Keratinocyte (primary cell): ENCODE measurements around the gene STARD10. TPM values are rescaled to one million over a fixed set of nuclear protein-coding genes. Genes with fewer than 3 reads are reported as not detected.
"Not testable (repeated sequence)": the region's sequence is repeated elsewhere in the genome, so short reads cannot be mapped to it uniquely, and the experiment has no call there.

Experiments used
- DNase-seq: peaks from one replicate; pipeline ENCODE4 v3.0.0-alpha.2; 2011; ENCODE audit warnings: low read depth, missing footprints, low spot score
- FAIRE-seq: peaks from 2 replicates; lab custom pipeline; 2011; peaks lifted over from hg19 to GRCh38; lab: Jason Lieb, UNC
- H2AFZ ChIP-seq: 2 replicates; pipeline ENCODE4 v1.6.0; 2012; ENCODE audit warnings: low read length, control low read depth, inconsistent platforms; ENCODE audit not compliant: control insufficient read depth
- H3K27ac ChIP-seq: 2 replicates; pipeline ENCODE4 v1.5.1; 2011; ENCODE audit warnings: low read length; ENCODE audit not compliant: control insufficient read depth, insufficient read depth
- H3K27me3 ChIP-seq: 3 replicates; pipeline ENCODE4 v1.6.0; 2011; ENCODE audit warnings: low read length; ENCODE audit not compliant: control insufficient read depth, insufficient read depth; ENCODE audit errors: extremely low read depth
- H3K36me3 ChIP-seq, 2 experiments: 2 replicates in 1 of 2; 3 replicates in 1 of 2; pipeline ENCODE4 v1.5.1; 2011; ENCODE audit warnings: low read length in 2 of 2, mild to moderate bottlenecking in 1 of 2; ENCODE audit not compliant: control insufficient read depth in 2 of 2, insufficient read depth in 2 of 2; ENCODE audit errors: extremely low read depth in 1 of 2
- H3K4me1 ChIP-seq: 3 replicates; pipeline ENCODE4 v1.5.1; 2011; ENCODE audit warnings: low read length; ENCODE audit not compliant: control insufficient read depth, insufficient read depth; ENCODE audit errors: extremely low read depth
- H3K4me2 ChIP-seq: 3 replicates; pipeline ENCODE4 v1.6.0; 2011; ENCODE audit warnings: low read depth, low read length; ENCODE audit not compliant: control insufficient read depth, insufficient read depth; ENCODE audit errors: extremely low read depth
- H3K4me3 ChIP-seq, 3 experiments: fragments of 200-600 bp in 1 of 3; sonication (generic) in 1 of 3; 2 replicates in 2 of 3; 3 replicates in 1 of 3; pipeline ENCODE4 v1.5.1; 2011 to 2016; ENCODE audit warnings: low read length in 3 of 3, mild to moderate bottlenecking in 3 of 3, control low read depth in 2 of 3, inconsistent platforms in 1 of 3, low read depth in 1 of 3, mixed read lengths in 1 of 3, mixed run types in 1 of 3, moderate library complexity in 1 of 3; ENCODE audit not compliant: control insufficient read depth in 2 of 3, insufficient read depth in 2 of 3; ENCODE audit errors: extremely low read depth in 1 of 3
- H3K79me2 ChIP-seq: 2 replicates; pipeline ENCODE4 v1.6.0; 2012; ENCODE audit warnings: low read length; ENCODE audit not compliant: control insufficient read depth, insufficient read depth
- H3K9ac ChIP-seq: 3 replicates; pipeline ENCODE4 v1.6.0; 2011; ENCODE audit warnings: low read length; ENCODE audit not compliant: control insufficient read depth, insufficient read depth; ENCODE audit errors: extremely low read depth
- H3K9me1 ChIP-seq: 3 replicates; pipeline ENCODE4 v1.6.0; 2011; ENCODE audit warnings: low read length; ENCODE audit not compliant: control insufficient read depth, insufficient read depth; ENCODE audit errors: extremely low read depth
- H3K9me3 ChIP-seq: 2 replicates; pipeline ENCODE4 v1.5.1; 2012; ENCODE audit warnings: low read depth, low read length; ENCODE audit not compliant: control insufficient read depth
- H4K20me1 ChIP-seq: 3 replicates; pipeline ENCODE4 v1.6.0; 2011; ENCODE audit warnings: low read length; ENCODE audit not compliant: control insufficient read depth, insufficient read depth; ENCODE audit errors: extremely low read depth
- CTCF ChIP-seq, 3 experiments: IDR thresholded peaks in 1 of 3; conservative IDR thresholded peaks in 1 of 3; optimal IDR thresholded peaks in 1 of 3; 2 replicates in 2 of 3; 3 replicates in 1 of 3; pipeline versions ENCODE3 to v1.5.1; 2011; ENCODE audit warnings: low read length in 3 of 3, mild to moderate bottlenecking in 3 of 3, moderate library complexity in 2 of 3, control low read depth in 1 of 3, inconsistent platforms in 1 of 3; ENCODE audit not compliant: insufficient read depth in 2 of 3; ENCODE audit errors: extremely low read depth in 1 of 3
- EZH2 ChIP-seq: IDR thresholded peaks from one replicate; pipeline ENCODE4 v1.6.1; 2012; ENCODE audit warnings: inconsistent platforms, mild to moderate bottlenecking, low read length, moderate library complexity
- dilution Hi-C: fragments of 300-500 bp; cut with MboI; formaldehyde crosslinking; loops from one replicate; pipeline ENCODE4 v1.7.0; 2020; ENCODE audit warnings: low sequenced_read_pairs; ENCODE audit not compliant: extremely low pct_ligation_motif_present
- polyA plus RNA-seq, 5 experiments: library from polyadenylated mRNA; depleted of rRNA in 3 of 5; stranded (reverse) in 3 of 5; stranded (forward) in 1 of 5; unstranded in 1 of 5; fragments of >200 nt; gene quantifications; 1 replicate in 1 of 5; 2 replicates in 3 of 5; 3 replicates in 1 of 5; pipeline versions ENCODE4 v1.2.1 to v1.2.3, GENCODE V29; 2011 to 2012; ENCODE audit warnings: missing spikeins in 2 of 5, low read depth in 1 of 5, low replicate concordance in 1 of 5

Gene STARD10
- polyA plus RNA-seq, 1 donor (not counting 4 experiments of a cell fraction or from before 2014, with no cell fraction given), result 67.0 TPM

DNA sequence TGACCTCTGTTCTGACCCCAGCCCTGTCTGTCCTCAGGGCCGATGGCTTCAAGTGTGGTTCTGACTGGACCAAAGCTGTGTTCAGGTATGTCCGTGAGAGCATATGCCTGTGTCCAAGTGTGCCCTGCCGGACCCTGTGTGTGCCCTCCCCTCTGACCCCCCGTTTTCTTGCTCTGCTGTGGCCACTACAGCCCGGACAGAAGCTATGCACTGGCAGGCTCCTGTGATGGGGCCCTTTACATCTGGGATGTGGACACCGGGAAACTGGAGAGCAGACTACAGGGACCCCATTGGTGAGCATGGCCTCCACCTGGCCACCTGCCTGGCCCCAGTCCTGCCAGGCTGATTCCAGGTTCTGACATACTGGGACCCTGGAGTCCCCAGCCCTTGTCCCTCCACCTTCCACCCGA is 34.9 kb upstream of the STARD10 start:
- Histone ChIP-seq H4K20me1 (no peaks in the 10 kb centered on the region), H3K27me3 (no peaks in the 10 kb centered on the region), H3K4me2 (no peak overlapping the region), H3K4me1 (peaks cover 14% of the 10 kb centered on the region), H3K9me1 (no peaks in the 10 kb centered on the region), H2AFZ (no peak overlapping the region), H3K9me3 (no peaks in the 10 kb centered on the region), H3K9ac (no peak overlapping the region), H3K79me2 (no peaks in the 10 kb centered on the region), H3K27ac (no peak overlapping the region), H3K36me3 (peaks cover 2 to 8% of the 10 kb centered on the region in 2 experiments), H3K4me3 (no peak overlapping the region)
- dilution Hi-C loops, result no loop called here
- FAIRE-seq (no peak), DNase-seq (no peak)
- TF ChIP-seq CTCF (optimal IDR thresholded peaks at IDR 0.05 in 1 of 3, IDR thresholded peaks at IDR 0.05 in 1 of 3, conservative IDR thresholded peaks at IDR 0.05 in 1 of 3; ENCODE audit: extremely low read depth in 1 of 3, insufficient read depth in 2 of 3, low read length in 3 of 3), result no peak
- TF ChIP-seq EZH2, result no peak

DNA sequence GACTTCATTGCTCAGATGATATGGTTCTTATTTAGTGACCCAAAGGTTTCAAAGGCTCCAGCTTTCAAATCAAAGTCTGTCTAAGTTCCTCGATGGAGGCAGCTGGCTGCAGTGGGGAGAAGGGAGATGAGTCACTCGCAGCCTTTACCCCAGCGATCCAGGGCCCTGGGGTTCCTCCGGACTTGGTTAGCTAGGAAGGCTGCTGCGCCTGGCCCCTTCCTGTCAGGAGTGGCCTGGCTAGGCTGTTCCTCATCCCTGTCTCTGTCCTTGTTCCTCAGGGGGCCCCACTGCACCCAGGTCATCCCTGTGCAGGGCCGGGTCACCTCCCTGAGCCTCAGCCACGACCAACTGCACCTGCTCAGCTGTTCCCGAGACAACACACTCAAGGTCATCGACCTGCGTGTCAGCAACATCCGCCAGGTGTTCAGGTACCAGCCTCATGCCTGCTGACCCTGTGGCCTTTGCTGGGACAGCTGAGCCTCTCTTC is 34.3 kb upstream of the STARD10 start:
- Histone ChIP-seq H2AFZ (no peak overlapping the region), H3K36me3 (peaks cover 2 to 8% of the 10 kb centered on the region in 2 experiments), H3K4me1 (peaks cover 14% of the 10 kb centered on the region), H3K9me1 (no peaks in the 10 kb centered on the region), H3K27ac (no peak overlapping the region), H3K9ac (no peak overlapping the region), H3K9me3 (no peaks in the 10 kb centered on the region), H3K4me2 (no peak overlapping the region), H3K79me2 (no peaks in the 10 kb centered on the region), H4K20me1 (no peaks in the 10 kb centered on the region), H3K27me3 (no peaks in the 10 kb centered on the region), H3K4me3 (no peak overlapping the region)
- FAIRE-seq, result no peak
- TF ChIP-seq CTCF (optimal IDR thresholded peaks at IDR 0.05 in 1 of 3, IDR thresholded peaks at IDR 0.05 in 1 of 3, conservative IDR thresholded peaks at IDR 0.05 in 1 of 3; ENCODE audit: extremely low read depth in 1 of 3, insufficient read depth in 2 of 3, low read length in 3 of 3) (no peak), EZH2 (no peak)
- no peak for DNase-seq
- dilution Hi-C loops, result no loop called here

- H3K36me3 ChIP-seq, FAIRE-seq, H3K9me3 ChIP-seq, H2AFZ ChIP-seq, H3K27me3 ChIP-seq, H3K27ac ChIP-seq, DNase-seq, H3K4me2 ChIP-seq, H3K9me1 ChIP-seq, H3K9ac ChIP-seq, H4K20me1 ChIP-seq, H3K4me3 ChIP-seq, dilution Hi-C loops, H3K79me2 ChIP-seq: not testable (repeated sequence)
- H3K4me1 ChIP-seq, result peaks cover 14% of the 10 kb centered on the region
These were observed 33.8 kb upstream of the STARD10 start for GRCh38 chr11:72827656-72828055.
